Upper lobe of left lung (tissue), 6 donors: ENCODE measurements around the gene KRTAP10-2. TPM values are rescaled to one million over a fixed set of nuclear protein-coding genes. Genes with fewer than 3 reads are reported as not detected.
"Not testable (repeated sequence)": the region's sequence is repeated elsewhere in the genome, so short reads cannot be mapped to it uniquely, and the experiment has no call there.

Experiments
- ATAC-seq, 2 donors: fragments of 200-7000 bp; cut with Tn5 transposase; one replicate each; pipeline ENCODE4 v1.9.1; 2022; ENCODE audit warnings: mild to moderate bottlenecking in 2 of 2, moderate library complexity in 2 of 2; ENCODE audit not compliant: low FRiP score in 2 of 2
- DNase-seq, 2 donors: peaks; one replicate each; pipeline ENCODE4 v3.0.0-alpha.2; 2019 to 2020
- H3K27ac ChIP-seq, 4 donors: fragments of 200-600 bp; sonication (generic); one replicate each; pipeline ENCODE4 v1.5.1; 2016 to 2019
- H3K27me3 ChIP-seq, 4 donors: fragments of 200-600 bp; sonication (generic); one replicate each; pipeline ENCODE4 v1.5.1; 2017 to 2019
- H3K36me3 ChIP-seq, 4 donors: fragments of 200-600 bp; sonication (generic); one replicate each; pipeline ENCODE4 v1.5.1; 2016 to 2019
- H3K4me1 ChIP-seq, 4 donors: fragments of 200-600 bp; sonication (generic); one replicate each; pipeline ENCODE4 v1.5.1; 2018 to 2019
- H3K4me3 ChIP-seq, 4 donors: fragments of 200-600 bp; sonication (generic); one replicate each; pipeline ENCODE4 v1.5.1; 2017 to 2019; ENCODE audit warnings: mild to moderate bottlenecking in 2 of 4, moderate library complexity in 1 of 4
- H3K9me3 ChIP-seq, 4 donors: fragments of 200-600 bp; sonication (generic); one replicate each; pipeline ENCODE4 v1.5.1; 2018 to 2019
- EP300 ChIP-seq, 4 donors: sonication (generic); formaldehyde crosslinking; IDR thresholded peaks; one replicate each; pipeline ENCODE4 v1.5.1; 2017; ENCODE audit warnings: antibody characterized with exemption in 4 of 4, control low read depth in 2 of 4
- POLR2A ChIP-seq, 4 donors: fragments of 450-650 bp; IDR thresholded peaks; one replicate each; pipeline ENCODE4 v1.5.1; 2016 to 2017; ENCODE audit warnings: antibody characterized with exemption in 4 of 4, mild to moderate bottlenecking in 2 of 4
- POLR2AphosphoS5 ChIP-seq, 2 donors: sonication (generic); formaldehyde crosslinking; IDR thresholded peaks; one replicate each; pipeline ENCODE4 v1.5.1; 2017; ENCODE audit warnings: antibody characterized with exemption in 2 of 2
- WGBS, 2 donors: methylation state at CpG; one replicate each; pipeline ENCODE4 v1.1.5; 2017 to 2018; 5-methylcytosine and 5-hydroxymethylcytosine counted together
- total RNA-seq, 6 donors: library from RNA; depleted of rRNA in 4 of 6; stranded (reverse); fragments of >200 nt in 4 of 6; gene quantifications; one replicate each; pipeline versions ENCODE4 v1.1.0 to v1.2.1, GENCODE V29; 2016 to 2021
- TF ChIP-seq, protein P1 (sequence below), 6 experiments: fragments of 450-650 bp in 4 of 6; fragments of 200-600 bp in 2 of 6; sonication (generic) in 2 of 6; IDR thresholded peaks; one replicate each; pipeline ENCODE4 v1.5.1; 2016 to 2019; ENCODE audit warnings: antibody characterized with exemption in 6 of 6
- donor health status: DM: no; HTN: no; CAD: no; lungs with moderate emphysema.
- donor health status: DM: no; HTN: yes; CAD: no; lungs with severe emphysema.

Gene KRTAP10-2
- total RNA-seq, 6 donors from 2014 or later, result not detected

- Histone ChIP-seq H3K27ac (no peak overlapping the region), H3K9me3 (no peaks in the 10 kb centered on the region), H3K36me3 (no peaks in the 10 kb centered on the region), H3K27me3 (no peaks in the 10 kb centered on the region), H3K4me1 (peaks cover 0 to 11% (median 9%) of the 10 kb centered on the region in 4 donors), H3K4me3 (no peak overlapping the region)
- no peak for DNase-seq
- TF ChIP-seq, protein P1, sequence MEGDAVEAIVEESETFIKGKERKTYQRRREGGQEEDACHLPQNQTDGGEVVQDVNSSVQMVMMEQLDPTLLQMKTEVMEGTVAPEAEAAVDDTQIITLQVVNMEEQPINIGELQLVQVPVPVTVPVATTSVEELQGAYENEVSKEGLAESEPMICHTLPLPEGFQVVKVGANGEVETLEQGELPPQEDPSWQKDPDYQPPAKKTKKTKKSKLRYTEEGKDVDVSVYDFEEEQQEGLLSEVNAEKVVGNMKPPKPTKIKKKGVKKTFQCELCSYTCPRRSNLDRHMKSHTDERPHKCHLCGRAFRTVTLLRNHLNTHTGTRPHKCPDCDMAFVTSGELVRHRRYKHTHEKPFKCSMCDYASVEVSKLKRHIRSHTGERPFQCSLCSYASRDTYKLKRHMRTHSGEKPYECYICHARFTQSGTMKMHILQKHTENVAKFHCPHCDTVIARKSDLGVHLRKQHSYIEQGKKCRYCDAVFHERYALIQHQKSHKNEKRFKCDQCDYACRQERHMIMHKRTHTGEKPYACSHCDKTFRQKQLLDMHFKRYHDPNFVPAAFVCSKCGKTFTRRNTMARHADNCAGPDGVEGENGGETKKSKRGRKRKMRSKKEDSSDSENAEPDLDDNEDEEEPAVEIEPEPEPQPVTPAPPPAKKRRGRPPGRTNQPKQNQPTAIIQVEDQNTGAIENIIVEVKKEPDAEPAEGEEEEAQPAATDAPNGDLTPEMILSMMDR (IDR thresholded peaks at IDR 0.05), result no peak
- TF ChIP-seq POLR2A (IDR thresholded peaks at IDR 0.05), result no peak
- TF ChIP-seq POLR2AphosphoS5 (IDR thresholded peaks at IDR 0.05), result no peak
- no peak for TF ChIP-seq EP300 (IDR thresholded peaks at IDR 0.05)
- 66 to 88% methylated on average over 8 to 16 of the region's 16 CpGs for WGBS, 2 donors
- ATAC-seq, result no peak
Observed at GRCh38 chr21:44505673-44506278, 45.5 kb downstream of the KRTAP10-2 start.

DNA sequence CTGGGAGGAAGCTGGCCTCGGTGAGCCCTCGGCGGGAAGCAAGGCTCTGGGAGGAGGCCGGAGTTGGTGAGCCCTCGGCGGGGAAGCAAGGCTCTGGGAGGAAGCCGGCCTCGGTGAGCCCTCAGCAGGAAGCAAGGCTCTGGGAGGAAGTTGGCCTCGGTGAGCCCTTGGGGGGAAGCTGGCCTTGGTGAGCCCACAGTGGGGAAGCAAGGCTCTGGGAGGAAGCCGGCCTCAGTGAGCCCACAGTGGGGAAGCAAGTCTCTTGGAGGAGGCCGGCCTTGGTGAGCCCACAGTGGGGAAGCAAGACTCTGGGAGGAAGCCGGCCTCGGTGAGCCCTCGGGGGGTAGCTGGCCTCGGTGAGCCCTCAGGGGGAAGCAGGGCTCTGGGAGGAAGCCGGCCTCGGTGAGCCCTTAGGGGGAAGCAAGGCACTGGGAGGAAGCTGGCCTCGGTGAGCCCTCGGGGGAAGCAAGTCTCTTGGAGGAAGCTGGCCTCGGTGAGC, 47.4 kb downstream of the KRTAP10-2 start:
- ATAC-seq (no peak), DNase-seq (no peak)
- H3K4me1 ChIP-seq, result no peaks in the 10 kb centered on the region
- H3K36me3 ChIP-seq, result no peaks in the 10 kb centered on the region
- H3K27me3 ChIP-seq, result no peaks in the 10 kb centered on the region
- H3K9me3 ChIP-seq, result no peaks in the 10 kb centered on the region
- no peak overlapping the region for H3K27ac ChIP-seq
- no peak overlapping the region for H3K4me3 ChIP-seq
- 37 to 63% methylated on average over 20 of the region's 20 CpGs for WGBS, 2 donors
- TF ChIP-seq, protein P1 (IDR thresholded peaks at IDR 0.05), result no peak
- TF ChIP-seq POLR2AphosphoS5 (IDR thresholded peaks at IDR 0.05) (no peak), POLR2A (IDR thresholded peaks at IDR 0.05) (no peak), EP300 (IDR thresholded peaks at IDR 0.05) (no peak)

- not testable (repeated sequence) for H3K27ac ChIP-seq, H3K36me3 ChIP-seq, H3K27me3 ChIP-seq, DNase-seq, ATAC-seq, H3K4me1 ChIP-seq, H3K4me3 ChIP-seq, H3K9me3 ChIP-seq
- WGBS, 2 donors, result 65 to 78% methylated on average over 35 to 44 of the region's 44 CpGs
Observed at GRCh38 chr21:44503006-44503889, 48.1 kb downstream of the KRTAP10-2 start.

GRCh38 chr21:44502171-44502958, 48.9 kb downstream of the KRTAP10-2 start:
- Histone ChIP-seq H3K4me1 (peaks cover 0 to 10% (median 6%) of the 10 kb centered on the region in 4 donors), H3K4me3 (no peak overlapping the region), H3K36me3 (no peaks in the 10 kb centered on the region), H3K9me3 (no peaks in the 10 kb centered on the region), H3K27ac (no peak overlapping the region), H3K27me3 (no peaks in the 10 kb centered on the region)
- WGBS, 2 donors, result 88 to 90% methylated on average over 24 to 27 of the region's 27 CpGs
- ATAC-seq, result no peak
- DNase-seq, result peak in 1 of 2 donors; percentile 64
- TF ChIP-seq POLR2A (IDR thresholded peaks at IDR 0.05) (no peak), POLR2AphosphoS5 (IDR thresholded peaks at IDR 0.05) (no peak), EP300 (IDR thresholded peaks at IDR 0.05) (no peak)
- TF ChIP-seq, protein P1 (IDR thresholded peaks at IDR 0.05), result no peak

Other genes starting within 250 kb of the KRTAP10-2 start
- 10 to 100 TPM; 34.4 to 85.9 (median 48.4) TPM for gene CFAP410, start 212.1 kb downstream of the KRTAP10-2 start, total RNA-seq
- 10 to 100 TPM in 4 of 6 donors, 1 to 10 TPM in 2; 2.2 to 37.7 (median 12.7) TPM for gene TRPM2, start 197.9 kb downstream of the KRTAP10-2 start, total RNA-seq
- gene LRRC3, start 96.0 kb downstream of the KRTAP10-2 start, total RNA-seq, result 10 to 100 TPM in 1 of 6 donors, 1 to 10 TPM in 5; 3.1 to 11.5 (median 4.6) TPM
- not detected for gene KRTAP10-1, start 11.3 kb downstream of the KRTAP10-2 start, total RNA-seq
- gene KRTAP10-3, start 7.3 kb upstream of the KRTAP10-2 start, total RNA-seq, result not detected
- not detected for gene KRTAP10-4, start 22.2 kb upstream of the KRTAP10-2 start, total RNA-seq
- gene KRTAP10-5, start 29.1 kb upstream of the KRTAP10-2 start, total RNA-seq, result not detected
- gene KRTAP10-6, start 41.0 kb upstream of the KRTAP10-2 start, total RNA-seq, result not detected
- not detected for gene KRTAP10-7, start 49.1 kb upstream of the KRTAP10-2 start, total RNA-seq
- gene KRTAP10-8, start 60.6 kb upstream of the KRTAP10-2 start, total RNA-seq, result not detected
- gene KRTAP10-9, start 75.6 kb upstream of the KRTAP10-2 start, total RNA-seq, result not detected
- not detected for gene KRTAP10-10, start 85.9 kb upstream of the KRTAP10-2 start, total RNA-seq
- gene KRTAP10-11, start 94.9 kb upstream of the KRTAP10-2 start, total RNA-seq, result not detected
- not detected for gene KRTAP12-4, start 103.2 kb upstream of the KRTAP10-2 start, total RNA-seq
- gene KRTAP12-3, start 106.4 kb upstream of the KRTAP10-2 start, total RNA-seq, result not detected
- not detected for gene KRTAP12-2, start 115.4 kb upstream of the KRTAP10-2 start, total RNA-seq
- gene KRTAP12-1, start 130.7 kb upstream of the KRTAP10-2 start, total RNA-seq, result not detected
- gene KRTAP10-12, start 145.7 kb upstream of the KRTAP10-2 start, total RNA-seq, result not detected
- under 1 TPM in 2 of 6 donors, not detected in 4; 0.14 to 0.17 TPM for gene TSPEAR, start 160.1 kb upstream of the KRTAP10-2 start, total RNA-seq